ENCODE measurements around the gene ARHGAP45. TPM values are rescaled to one million over a fixed set of nuclear protein-coding genes. Genes with fewer than 3 reads are reported as not detected.

The ARHGAP45 gene
- total RNA-seq, 2 donors from 2014 or later, result 13.2 to 23.4 TPM

GRCh38 chr19:1076046-1076386, 9.0 kb downstream of the ARHGAP45 start:
- peaks cover 24% of the 10 kb centered on the region for H3K4me1 ChIP-seq
- TF ChIP-seq CTCF (IDR thresholded peaks at IDR 0.05), result no peak
- TF ChIP-seq POLR2A (IDR thresholded peaks at IDR 0.05), result no peak
- peak overlapping the region in 2 of 4 donors; percentile 42 to 51 for H3K27ac ChIP-seq
- H3K36me3 ChIP-seq (replicated peaks in 1 of 2; ENCODE audit: insufficient read depth in 1 of 2, low read depth in 2 of 2), result no peaks in the 10 kb centered on the region
- DNase-seq (no peak), ATAC-seq (no peak)
- H3K27me3 ChIP-seq, result peaks cover 0 to 3% of the 10 kb centered on the region in 2 donors
- no peak overlapping the region for H3K4me3 ChIP-seq
- intact Hi-C loops (cut with DNase I), result no loop called here
- WGBS, 2 donors, result 85 to 100% methylated on average over 3 to 4 of the region's 4 CpGs
- no peaks in the 10 kb centered on the region for H3K9me3 ChIP-seq

DNA sequence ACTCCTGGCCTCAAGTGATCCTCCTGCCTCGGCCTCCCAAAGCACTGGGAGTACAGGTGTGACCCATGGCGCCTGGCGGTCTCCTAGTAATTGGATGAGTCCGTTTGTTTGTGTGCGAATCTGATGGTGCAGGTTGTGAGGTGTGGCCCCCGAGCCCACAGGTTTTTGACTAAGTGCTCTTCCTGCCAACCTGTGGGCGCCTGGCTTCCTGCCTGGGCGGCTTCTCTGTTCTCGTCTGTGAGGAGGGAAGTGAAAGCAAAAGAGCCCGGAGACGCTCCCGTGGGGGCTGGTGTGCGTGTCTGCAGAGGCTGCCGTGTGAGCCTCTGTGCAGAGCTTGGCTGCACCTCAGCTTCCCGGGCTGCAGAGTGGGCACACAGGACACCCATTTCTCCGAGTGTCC, 10.0 kb downstream of the ARHGAP45 start:
- no peak overlapping the region for H3K4me3 ChIP-seq
- intact Hi-C loops (cut with DNase I), result no loop called here
- no peaks in the 10 kb centered on the region for H3K36me3 ChIP-seq (replicated peaks in 1 of 2; ENCODE audit: insufficient read depth in 1 of 2, low read depth in 2 of 2)
- no peak overlapping the region for H3K27ac ChIP-seq
- ATAC-seq (no peak), DNase-seq (peak in 3 of 4 donors; percentile 53 to 76 (median 57))
- peaks cover 24% of the 10 kb centered on the region for H3K4me1 ChIP-seq
- H3K27me3 ChIP-seq, result no peaks in the 10 kb centered on the region
- WGBS, 2 donors, result 48 to 56% methylated on average over 15 to 16 of the region's 16 CpGs
- no peaks in the 10 kb centered on the region for H3K9me3 ChIP-seq
- TF ChIP-seq CTCF (IDR thresholded peaks at IDR 0.05), result no peak
- no peak for TF ChIP-seq POLR2A (IDR thresholded peaks at IDR 0.05)

DNA sequence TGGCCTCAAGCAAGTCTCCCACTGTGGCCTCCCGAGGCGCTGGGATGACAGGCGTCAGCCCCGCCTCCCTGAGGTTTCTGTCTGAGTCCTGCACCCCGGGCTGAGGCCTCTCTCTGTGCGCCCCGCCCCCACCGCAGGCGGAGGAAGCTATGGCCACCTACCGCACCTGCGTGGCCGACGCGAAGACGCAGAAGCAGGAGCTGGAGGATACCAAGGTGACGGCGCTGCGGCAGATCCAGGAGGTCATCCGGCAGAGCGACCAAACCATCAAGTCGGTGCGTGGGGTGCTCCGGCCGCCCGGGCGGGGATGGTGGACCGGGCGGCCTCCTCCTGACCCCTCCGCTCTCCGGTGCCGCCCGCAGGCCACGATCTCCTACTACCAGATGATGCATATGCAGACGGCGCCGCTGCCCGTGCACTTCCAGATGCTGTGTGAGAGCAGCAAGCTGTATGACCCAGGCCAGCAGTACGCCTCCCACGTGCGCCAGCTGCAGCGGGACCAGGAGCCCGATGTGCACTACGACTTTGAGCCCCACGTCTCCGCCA, 12.7 kb downstream of the ARHGAP45 start:
- H3K4me3 ChIP-seq, result no peak overlapping the region
- TF ChIP-seq CTCF (IDR thresholded peaks at IDR 0.05) (no peak), POLR2A (IDR thresholded peaks at IDR 0.05) (no peak)
- no peak overlapping the region for H3K27ac ChIP-seq
- 78 to 91% methylated on average over 9 to 44 of the region's 45 CpGs for WGBS, 2 donors
- no peaks in the 10 kb centered on the region for H3K9me3 ChIP-seq
- no peak for ATAC-seq
- no peaks in the 10 kb centered on the region for H3K27me3 ChIP-seq
- DNase-seq, result no peak
- intact Hi-C loops (cut with DNase I), result no loop called here
- H3K4me1 ChIP-seq, result peaks cover 44% of the 10 kb centered on the region
- H3K36me3 ChIP-seq (replicated peaks in 1 of 2; ENCODE audit: insufficient read depth in 1 of 2, low read depth in 2 of 2), result no peaks in the 10 kb centered on the region

DNA sequence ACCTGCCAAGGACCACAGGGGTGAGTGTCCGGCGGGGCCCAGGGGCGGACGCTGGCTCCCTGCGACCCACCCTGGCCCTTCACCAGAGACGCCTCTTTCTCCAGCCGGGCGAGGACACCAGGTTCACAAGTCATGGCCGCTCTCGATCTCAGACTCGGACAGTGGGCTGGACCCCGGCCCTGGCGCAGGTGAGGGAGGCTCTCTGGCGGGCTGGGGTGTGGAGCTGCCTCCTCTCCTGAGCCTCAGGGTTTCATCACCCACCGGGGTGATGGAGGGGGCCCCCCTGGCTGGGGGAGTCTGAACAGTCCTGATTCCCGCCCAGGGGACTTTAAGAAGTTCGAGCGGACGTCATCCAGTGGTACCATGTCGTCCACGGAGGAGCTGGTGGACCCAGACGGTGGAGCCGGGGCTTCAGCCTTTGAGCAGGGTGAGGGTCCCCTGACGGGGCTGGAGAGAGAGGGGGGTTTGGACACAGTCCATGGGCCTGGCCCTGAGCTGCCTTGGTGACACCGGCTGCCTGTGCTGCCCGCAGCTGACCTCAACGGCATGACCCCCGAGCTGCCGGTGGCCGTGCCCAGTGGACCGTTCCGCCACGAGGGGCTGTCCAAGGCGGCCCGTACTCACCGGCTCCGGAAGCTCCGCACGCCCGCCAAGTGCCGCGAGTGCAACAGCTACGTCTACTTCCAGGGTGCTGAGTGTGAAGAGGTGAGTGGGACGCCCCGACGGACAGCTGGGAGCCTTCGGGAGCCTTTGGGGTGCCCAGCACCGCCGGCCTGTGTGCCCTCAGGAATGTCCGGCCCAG, 13.6 kb downstream of the ARHGAP45 start:
- Histone ChIP-seq H3K9me3 (no peaks in the 10 kb centered on the region), H3K4me3 (no peak overlapping the region), H3K36me3 (replicated peaks in 1 of 2; ENCODE audit: insufficient read depth in 1 of 2, low read depth in 2 of 2) (no peaks in the 10 kb centered on the region), H3K27ac (no peak overlapping the region), H3K4me1 (peaks cover 37% of the 10 kb centered on the region), H3K27me3 (no peaks in the 10 kb centered on the region)
- intact Hi-C loops (cut with DNase I), result no loop called here
- DNase-seq (no peak), ATAC-seq (no peak)
- 92 to 96% methylated on average over 13 to 48 of the region's 50 CpGs for WGBS, 2 donors
- TF ChIP-seq CTCF (IDR thresholded peaks at IDR 0.05), result no peak

All from body of pancreas (tissue), 4 donors.